Hematopoietic multipotent progenitor cell treated with erythropoietin and hydrocortisone succinate and interleukin-3 and kit ligand, for 17 days (in vitro differentiated cells): Measurements from ENCODE around the gene SLC24A5.

ENCODE experiments used
- DNase-seq: peaks from one replicate; pipeline ENCODE4 v3.0.0-alpha.2; 2015; ENCODE audit warnings: low spot score

SLC24A5 gene

GRCh38 chr15:48120745-48121144, at the start of gene SLC24A5:
Gene SLC24A5, plus strand, starts transcription at chr15:48120990. Its CDS starts 55 bp downstream, at chr15:48121045.
- DNase-seq, result no peak

GRCh38 chr15:48072941-48073340, 47.8 kb upstream of the SLC24A5 start:
- no peak for DNase-seq

- no peak for DNase-seq
Observed at GRCh38 chr15:48073881-48074280, 46.9 kb upstream of the SLC24A5 start.

GRCh38 chr15:48076454-48076853, 44.3 kb upstream of the SLC24A5 start:
- DNase-seq, result no peak

- no peak for DNase-seq
Observed at GRCh38 chr15:48077616-48078184, 43.1 kb upstream of the SLC24A5 start.

- DNase-seq, result no peak
Observed at GRCh38 chr15:48084759-48085590, 35.8 kb upstream of the SLC24A5 start.

GRCh38 chr15:48085591-48085930, 35.2 kb upstream of the SLC24A5 start:
- no peak for DNase-seq

GRCh38 chr15:48086133-48086532, 34.7 kb upstream of the SLC24A5 start:
- no peak for DNase-seq

- no peak for DNase-seq
Observed at GRCh38 chr15:48086576-48086975, 34.2 kb upstream of the SLC24A5 start.

- no peak for DNase-seq
Observed at GRCh38 chr15:48087844-48088243, 32.9 kb upstream of the SLC24A5 start.

- no peak for DNase-seq
Observed at GRCh38 chr15:48089702-48090101, 31.1 kb upstream of the SLC24A5 start.

- DNase-seq, result no peak
Observed at GRCh38 chr15:48090115-48090514, 30.7 kb upstream of the SLC24A5 start.

- no peak for DNase-seq
Observed at GRCh38 chr15:48090666-48091065, 30.1 kb upstream of the SLC24A5 start.

- DNase-seq, result no peak
Observed at GRCh38 chr15:48091522-48091921, 29.3 kb upstream of the SLC24A5 start.

GRCh38 chr15:48096355-48096786, 24.4 kb upstream of the SLC24A5 start:
- DNase-seq, result no peak

- no peak for DNase-seq
Observed at GRCh38 chr15:48096813-48097212, 24.0 kb upstream of the SLC24A5 start.

- no peak for DNase-seq
Observed at GRCh38 chr15:48097264-48097663, 23.5 kb upstream of the SLC24A5 start.

- no peak for DNase-seq
Observed at GRCh38 chr15:48101376-48101961, 19.3 kb upstream of the SLC24A5 start.

- DNase-seq, result no peak
Observed at GRCh38 chr15:48102167-48102566, 18.6 kb upstream of the SLC24A5 start.

- no peak for DNase-seq
Observed at GRCh38 chr15:48103647-48104046, 17.1 kb upstream of the SLC24A5 start.

GRCh38 chr15:48105936-48106335, 14.9 kb upstream of the SLC24A5 start:
- DNase-seq, result no peak

GRCh38 chr15:48109212-48109611, 11.6 kb upstream of the SLC24A5 start:
- no peak for DNase-seq

- no peak for DNase-seq
Observed at GRCh38 chr15:48109856-48110531, 10.8 kb upstream of the SLC24A5 start.
